HG03095 (cell line): ENCODE measurements around the gene C17orf67.

Experiments
- ATAC-seq: cut with Tn5 transposase; IDR thresholded peaks from one replicate; pipeline ENCODE4 v1.9.1; 2021; ENCODE audit warnings: moderate library complexity; ENCODE audit not compliant: unreplicated experiment

C17orf67 gene

GRCh38 chr17:56833809-56834379 is at the start of gene C17orf67, which contains the start of gene DGKE:
TSS of gene C17orf67 (minus strand) at chr17:56833920. CDS start at chr17:56815810, 18,110 bp downstream.
TSS of gene DGKE (plus strand) at chr17:56834151. CDS start at chr17:56834796, 645 bp downstream.
- ATAC-seq: peak; percentile 55

- no peak for ATAC-seq
Measured at GRCh38 chr17:56881685-56882295, 48.1 kb upstream of the C17orf67 start.

- ATAC-seq: no peak
Measured at GRCh38 chr17:56880571-56880970, 46.9 kb upstream of the C17orf67 start.

DNA sequence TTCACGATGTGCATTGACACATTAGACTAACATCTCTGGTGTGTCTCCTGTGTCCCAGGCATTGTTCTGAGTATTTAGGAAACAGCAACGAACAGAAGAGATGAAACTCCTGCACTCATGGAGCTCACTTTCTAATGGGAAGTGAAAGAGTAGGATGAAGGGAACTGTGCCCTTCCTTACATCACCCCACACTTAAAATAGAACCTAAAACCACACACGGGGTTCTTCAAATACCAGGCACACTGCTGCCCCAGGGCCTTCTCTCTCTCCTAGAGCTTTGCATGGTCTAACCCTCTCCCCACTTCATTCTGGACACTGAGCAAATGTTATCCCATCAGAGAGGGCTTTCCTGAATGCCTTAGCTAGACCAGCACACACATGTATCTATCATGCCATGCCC is 46.4 kb upstream of the C17orf67 start:
- ATAC-seq: no peak

DNA sequence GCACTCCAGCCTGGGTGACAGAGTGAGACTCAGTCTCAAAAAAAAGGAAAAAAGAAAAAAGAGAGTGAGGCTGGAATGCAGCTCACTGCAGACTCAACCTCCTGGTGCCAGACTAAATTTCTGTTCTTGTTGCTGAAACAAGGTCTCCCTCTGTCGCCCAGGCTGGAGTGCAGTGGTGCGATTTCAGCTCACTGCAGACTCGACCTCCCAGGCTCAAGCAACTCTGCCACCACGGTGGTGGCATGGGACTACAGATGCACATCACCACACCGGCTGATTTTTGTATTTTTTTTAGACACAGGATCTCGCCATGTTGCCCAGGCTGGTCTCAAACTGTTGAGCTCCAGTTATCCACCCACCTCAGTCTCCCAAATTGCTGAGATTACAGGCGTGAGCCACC is 45.6 kb upstream of the C17orf67 start:
- no peak for ATAC-seq

DNA sequence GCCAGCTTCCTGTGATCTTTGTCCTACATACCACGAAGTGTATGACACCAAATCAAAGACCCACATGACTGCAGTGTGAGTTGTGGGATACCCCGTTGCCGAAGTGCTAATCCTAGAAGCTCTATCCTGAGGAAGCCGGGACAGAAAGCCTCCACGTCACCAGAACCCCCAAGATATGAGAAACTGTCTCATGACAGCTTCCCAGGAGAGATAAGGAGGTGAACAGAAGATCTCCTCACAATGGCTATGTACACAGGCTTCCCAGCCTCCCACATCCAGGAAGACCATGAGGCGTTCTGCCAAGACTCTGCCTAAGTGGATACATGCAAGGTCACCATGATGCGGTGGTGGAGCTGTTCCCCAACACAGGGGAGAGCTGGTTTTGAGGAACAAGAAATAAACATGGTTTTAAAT is 43.1 kb upstream of the C17orf67 start:
- ATAC-seq: no peak

DNA sequence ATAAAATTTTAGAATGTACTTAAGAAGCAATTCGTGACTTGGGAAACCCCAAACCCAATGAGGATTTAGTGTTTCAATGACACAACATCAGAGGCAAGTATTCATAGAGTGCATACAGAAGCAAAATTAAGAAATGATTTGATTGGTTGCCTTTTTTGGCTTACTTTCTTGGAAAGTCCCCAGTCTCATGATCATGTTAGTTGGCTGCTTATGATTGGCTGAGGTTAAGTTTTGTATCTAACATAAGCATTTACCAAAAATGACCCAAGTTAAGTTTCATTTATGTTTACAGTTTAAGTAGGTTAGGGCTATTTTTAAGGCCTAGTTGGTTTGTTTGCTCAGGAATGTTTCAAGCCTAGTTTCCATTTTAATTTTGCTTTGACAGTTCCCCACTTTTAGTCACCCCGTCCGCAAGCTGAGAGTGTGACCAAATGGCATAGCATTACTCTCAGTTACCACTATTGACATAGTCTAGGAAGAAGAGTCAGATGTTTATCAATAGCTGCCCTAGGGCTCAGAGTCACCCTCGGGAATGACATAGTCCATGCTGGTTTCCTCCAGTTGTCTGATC is 36.4 kb upstream of the C17orf67 start:
- peak; percentile 72 for ATAC-seq

GRCh38 chr17:56868716-56869115 is 35.0 kb upstream of the C17orf67 start:
- ATAC-seq: no peak

GRCh38 chr17:56867948-56868376 is 34.2 kb upstream of the C17orf67 start:
- no peak for ATAC-seq

DNA sequence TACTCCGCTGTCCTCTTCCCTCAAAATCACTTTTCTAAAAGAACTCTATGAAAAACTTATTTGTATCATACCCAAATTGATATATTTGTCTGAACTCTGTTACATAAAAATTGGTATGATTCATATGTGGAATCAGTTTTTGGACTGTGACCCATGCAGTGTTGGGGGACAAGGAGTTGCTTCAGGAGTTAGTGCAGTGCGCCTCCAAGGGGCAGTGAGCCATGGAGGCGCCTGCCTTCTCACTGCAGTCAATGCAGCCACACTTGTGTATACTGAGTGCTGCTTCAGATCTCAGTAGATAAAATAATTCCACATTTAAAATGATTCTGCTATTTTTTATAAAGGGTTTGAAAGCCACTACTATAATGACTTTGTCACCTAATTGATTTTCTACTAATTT is 32.8 kb upstream of the C17orf67 start:
- ATAC-seq: no peak

- ATAC-seq: no peak
Measured at GRCh38 chr17:56866076-56866475, 32.4 kb upstream of the C17orf67 start.

DNA sequence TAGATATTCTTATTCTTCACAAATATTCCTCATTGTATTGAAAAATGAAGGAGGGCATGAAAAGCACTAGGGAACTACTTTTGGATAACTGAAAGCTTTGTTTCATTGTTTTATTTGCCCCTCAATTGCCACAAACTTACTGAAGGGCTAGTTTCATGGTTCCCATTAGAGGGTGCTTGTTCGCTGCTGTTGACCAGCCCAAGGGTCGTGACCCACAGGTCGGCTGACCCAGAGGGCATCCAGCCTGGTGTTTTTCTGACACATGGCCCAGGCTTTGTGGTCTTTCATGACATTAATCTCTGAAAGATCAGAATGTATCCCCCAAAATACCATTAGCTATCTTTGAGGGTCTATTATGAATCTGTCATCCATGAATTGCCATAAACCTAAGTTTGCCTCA is 30.3 kb upstream of the C17orf67 start:
- ATAC-seq: no peak

GRCh38 chr17:56861899-56862298 is 28.2 kb upstream of the C17orf67 start:
- ATAC-seq: no peak

- peak; percentile 81 for ATAC-seq
Measured at GRCh38 chr17:56851008-56851407, 17.3 kb upstream of the C17orf67 start.

- ATAC-seq: peak; percentile 19
Measured at GRCh38 chr17:56850591-56850990, 16.9 kb upstream of the C17orf67 start.

DNA sequence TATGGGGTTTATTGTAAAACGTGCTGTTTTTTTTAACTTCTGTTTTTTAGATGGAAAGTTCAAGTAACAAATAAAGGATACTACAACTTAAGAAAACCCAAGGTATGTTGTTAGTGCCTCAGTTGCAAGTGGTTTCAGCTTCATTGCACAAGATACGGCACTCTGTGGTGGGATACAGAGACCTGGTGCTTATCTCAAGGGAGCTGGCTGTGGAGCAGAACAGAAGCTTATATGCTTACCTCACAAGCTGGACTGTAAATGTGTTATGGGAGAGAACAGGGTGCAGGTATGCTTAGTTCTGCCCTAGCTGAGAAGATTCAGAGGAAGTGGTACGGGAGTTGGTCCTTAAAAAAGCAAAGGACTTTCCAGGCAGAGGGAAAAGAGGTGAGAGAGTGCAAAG is 15.4 kb upstream of the C17orf67 start:
- no peak for ATAC-seq

DNA sequence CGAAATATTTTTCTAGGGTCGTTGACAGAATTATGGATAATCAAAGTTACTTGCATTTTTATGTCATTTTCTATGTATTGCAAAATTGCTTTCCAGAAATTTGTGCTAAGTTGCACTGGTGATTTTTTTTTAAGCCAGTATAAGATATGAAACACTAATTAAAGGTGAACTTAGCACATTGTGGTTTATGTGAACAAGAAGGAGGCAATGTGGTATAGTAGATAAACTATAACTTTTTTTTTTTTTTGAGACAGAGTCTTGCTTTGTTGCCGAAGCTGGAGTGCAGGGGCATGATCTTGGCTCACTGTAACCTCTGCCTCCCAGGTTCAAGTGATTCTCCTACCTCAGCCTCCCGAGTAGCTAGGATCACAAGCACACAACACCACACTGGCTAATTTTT is 13.4 kb upstream of the C17orf67 start:
- ATAC-seq: no peak

GRCh38 chr17:56845934-56846333 is 12.2 kb upstream of the C17orf67 start:
- ATAC-seq: no peak

- no peak for ATAC-seq
Measured at GRCh38 chr17:56842577-56842976, 8.9 kb upstream of the C17orf67 start.

DNA sequence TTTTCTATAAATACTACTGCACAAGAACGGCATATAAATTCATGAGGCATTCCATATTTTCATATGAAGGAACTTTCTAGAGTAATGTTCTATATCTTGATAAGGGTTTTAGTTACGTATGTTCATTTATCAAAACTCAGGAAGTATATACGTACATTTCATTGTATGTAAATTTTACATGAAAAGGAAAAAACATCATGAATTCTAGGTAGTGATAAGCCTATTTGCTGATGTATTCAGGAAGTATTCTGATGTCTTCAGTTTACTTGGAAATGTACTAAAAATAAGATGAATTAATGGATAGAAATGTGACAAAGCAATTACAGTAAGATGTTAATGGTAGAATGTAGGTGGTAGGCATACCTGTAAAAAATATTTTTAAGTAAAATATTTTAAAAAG is 5.0 kb upstream of the C17orf67 start:
- ATAC-seq: no peak

GRCh38 chr17:56835264-56835585 is 1.5 kb upstream of the C17orf67 start:
- no peak for ATAC-seq

DNA sequence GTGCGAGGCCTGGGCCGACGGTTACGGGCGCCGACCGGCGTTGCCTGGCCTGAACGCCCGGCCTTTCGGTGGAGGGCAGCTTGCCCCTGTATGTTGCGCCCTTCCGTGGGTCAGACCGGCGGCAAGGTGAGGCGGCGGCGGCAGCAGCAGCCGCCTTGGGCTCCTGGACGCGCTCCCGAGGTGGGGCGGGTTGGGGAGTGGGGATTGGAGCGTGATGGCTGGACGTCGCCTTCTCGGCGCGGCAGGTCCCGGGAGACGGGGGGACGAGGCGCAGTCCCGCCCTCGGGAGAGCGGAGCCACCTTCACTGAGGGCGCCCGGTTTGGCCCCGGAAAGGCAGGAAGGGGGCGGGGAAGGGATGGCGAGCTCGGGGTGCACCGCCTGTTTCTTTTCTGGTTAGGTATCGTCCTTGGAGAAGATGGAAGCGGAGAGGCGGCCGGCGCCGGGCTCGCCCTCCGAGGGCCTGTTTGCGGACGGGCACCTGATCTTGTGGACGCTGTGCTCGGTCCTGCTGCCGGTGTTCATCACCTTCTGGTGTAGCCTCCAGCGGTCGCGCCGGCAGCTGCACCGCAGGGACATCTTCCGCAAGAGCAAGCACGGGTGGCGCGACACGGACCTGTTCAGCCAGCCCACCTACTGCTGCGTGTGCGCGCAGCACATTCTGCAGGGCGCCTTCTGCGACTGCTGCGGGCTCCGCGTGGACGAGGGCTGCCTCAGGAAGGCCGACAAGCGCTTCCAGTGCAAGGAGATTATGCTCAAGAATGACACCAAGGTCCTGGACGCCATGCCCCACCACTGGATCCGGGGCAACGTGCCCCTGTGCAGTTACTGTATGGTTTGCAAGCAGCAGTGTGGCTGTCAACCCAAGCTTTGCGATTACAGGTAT is 902 bp upstream of the C17orf67 start:
- peak; percentile 30 for ATAC-seq
